H1 (cell line): ENCODE data around the gene LRRC37A3. TPM values are rescaled to one million over a fixed set of nuclear protein-coding genes. Genes with fewer than 3 reads are reported as not detected.
"Not testable (repeated sequence)": the region's sequence is repeated elsewhere in the genome, so short reads cannot be mapped to it uniquely, and the experiment has no call there.

Source experiments
- CTCF ChIA-PET: fragments of 300-600 bp; sonication (Branson Sonifier 250); formaldehyde crosslinking; loops from one replicate; lab custom pipeline; 2021; ENCODE audit not compliant: partially characterized antibody; lab: Charles Lee
- POLR2A ChIA-PET: fragments of 300-600 bp; sonication (Branson Sonifier 250); formaldehyde crosslinking; loops from one replicate; lab custom pipeline; 2021; ENCODE audit warnings: inconsistent platforms; ENCODE audit not compliant: partially characterized antibody; lab: Charles Lee
- DNase-seq, 2 experiments: peaks; one replicate each; pipeline versions ENCODE4 v3.0.0 to v3.0.0-alpha.2; 2010 to 2022; ENCODE audit warnings: low spot score in 2 of 2, low read depth in 1 of 2, mixed read lengths in 1 of 2
- FAIRE-seq: peaks from 2 replicates; lab custom pipeline; 2011; peaks lifted over from hg19 to GRCh38; lab: Jason Lieb, UNC
- H2AFZ ChIP-seq: 2 replicates; pipeline ENCODE4 v1.8.1; 2012; ENCODE audit warnings: low read length, inconsistent platforms
- H2AK5ac ChIP-seq: 2 replicates; pipeline ENCODE4 v1.6.1; 2013; ENCODE audit warnings: low read depth, low read length
- H2BK120ac ChIP-seq: replicated peaks from 2 replicates; pipeline ENCODE3; 2013; ENCODE audit warnings: low read depth, low read length, inconsistent platforms
- H2BK12ac ChIP-seq: 2 replicates; pipeline ENCODE4 v1.6.1; 2013; ENCODE audit warnings: low read depth, low read length
- H2BK15ac ChIP-seq: 2 replicates; pipeline ENCODE4 v1.6.1; 2013; ENCODE audit warnings: low read length
- H2BK20ac ChIP-seq: 2 replicates; pipeline ENCODE4 v1.6.1; 2013; ENCODE audit warnings: low read length
- H2BK5ac ChIP-seq: 2 replicates; pipeline ENCODE4 v1.6.1; 2013; ENCODE audit warnings: low read depth, low read length
- H3K14ac ChIP-seq: 2 replicates; pipeline ENCODE4 v1.6.1; 2013; ENCODE audit warnings: inconsistent platforms; ENCODE audit not compliant: insufficient read length
- H3K18ac ChIP-seq: 2 replicates; pipeline ENCODE4 v1.6.1; 2013; ENCODE audit warnings: low read length; ENCODE audit errors: extremely low read depth
- H3K23ac ChIP-seq: 2 replicates; pipeline ENCODE4 v1.6.1; 2013; ENCODE audit warnings: inconsistent platforms; ENCODE audit not compliant: insufficient read length
- H3K23me2 ChIP-seq: 2 replicates; pipeline ENCODE4 v1.6.1; 2013; ENCODE audit warnings: low read depth, low read length
- H3K27ac ChIP-seq: 2 replicates; pipeline ENCODE4 v1.6.1; 2011; ENCODE audit warnings: low read depth, low read length, inconsistent platforms
- H3K27me3 ChIP-seq, 4 experiments: replicated peaks in 1 of 4; 1 replicate in 1 of 4; 2 replicates in 3 of 4; pipeline versions ENCODE4 v1.6.1 to v1.8.1; 2011 to 2013; ENCODE audit warnings: low read length in 3 of 4, mild to moderate bottlenecking in 3 of 4, inconsistent platforms in 2 of 4, mixed read lengths in 2 of 4, moderate library complexity in 1 of 4; ENCODE audit not compliant: control insufficient read depth in 3 of 4, insufficient read depth in 3 of 4; ENCODE audit errors: extremely low read depth in 1 of 4
- H3K36me3 ChIP-seq, 4 experiments: 2 replicates each; pipeline versions ENCODE4 v1.6.1 to v1.8.1; 2011 to 2013; ENCODE audit warnings: mild to moderate bottlenecking in 4 of 4, low read length in 3 of 4, moderate library complexity in 2 of 4, control low read depth in 1 of 4, inconsistent platforms in 1 of 4; ENCODE audit not compliant: insufficient read depth in 4 of 4, control insufficient read depth in 2 of 4
- H3K4ac ChIP-seq: replicated peaks from 2 replicates; pipeline ENCODE3; 2013; ENCODE audit warnings: low read length, low read depth, mixed read lengths, inconsistent platforms; ENCODE audit not compliant: insufficient read length
- H3K4me1 ChIP-seq, 4 experiments: replicated peaks in 1 of 4; 1 replicate in 1 of 4; 2 replicates in 3 of 4; pipeline versions ENCODE4 v1.6.1 to v1.8.1; 2011 to 2013; ENCODE audit warnings: low read length in 3 of 4, inconsistent platforms in 2 of 4, mixed read lengths in 1 of 4; ENCODE audit not compliant: insufficient read depth in 4 of 4, control insufficient read depth in 3 of 4
- H3K4me2 ChIP-seq, 2 experiments: 2 replicates each; pipeline versions ENCODE4 v1.6.1 to v1.8.1; 2011 to 2013; ENCODE audit warnings: low read depth in 2 of 2, low read length in 2 of 2, control low read depth in 1 of 2, inconsistent platforms in 1 of 2, mild to moderate bottlenecking in 1 of 2; ENCODE audit not compliant: insufficient read depth in 1 of 2
- H3K4me3 ChIP-seq, 4 experiments: fragments of 200-600, 300-600 bp in 1 of 4; sonication (generic), shearing (Covaris generic), sonication (Bioruptor Twin) in 1 of 4; 2 replicates each; pipeline versions ENCODE4 v1.5.1 to v1.8.1; 2011 to 2016; ENCODE audit warnings: low read length in 4 of 4, low read depth in 3 of 4, control low read depth in 2 of 4, inconsistent platforms in 2 of 4, mild to moderate bottlenecking in 2 of 4, mixed read lengths in 1 of 4, moderate library complexity in 1 of 4; ENCODE audit not compliant: insufficient read depth in 2 of 4; ENCODE audit errors: extremely low read depth in 1 of 4
- H3K56ac ChIP-seq: replicated peaks from 2 replicates; pipeline ENCODE3; 2013; ENCODE audit warnings: low read depth, mild to moderate bottlenecking, mixed read lengths, low read length, inconsistent platforms; ENCODE audit not compliant: insufficient read length
- H3K79me1 ChIP-seq: 2 replicates; pipeline ENCODE4 v1.6.1; 2013; ENCODE audit warnings: low read depth, low read length, control low read depth
- H3K79me2 ChIP-seq, 2 experiments: 2 replicates each; pipeline versions ENCODE4 v1.6.1 to v1.8.1; 2012 to 2013; ENCODE audit warnings: low read length in 2 of 2, mild to moderate bottlenecking in 2 of 2, inconsistent platforms in 1 of 2; ENCODE audit not compliant: insufficient read depth in 2 of 2, control insufficient read depth in 1 of 2
- H3K9ac ChIP-seq, 4 experiments: replicated peaks in 1 of 4; 1 replicate in 1 of 4; 2 replicates in 3 of 4; pipeline versions ENCODE4 v1.6.1 to v1.8.1; 2011 to 2013; ENCODE audit warnings: low read depth in 3 of 4, low read length in 3 of 4, control low read depth in 2 of 4, mild to moderate bottlenecking in 2 of 4, moderate library complexity in 2 of 4, inconsistent platforms in 1 of 4; ENCODE audit errors: extremely low read depth in 1 of 4
- H3K9me3 ChIP-seq, 2 experiments: 2 replicates each; pipeline versions ENCODE4 v1.6.1 to v1.8.1; 2012 to 2013; ENCODE audit warnings: mild to moderate bottlenecking in 2 of 2, moderate library complexity in 2 of 2, control low read depth in 1 of 2, inconsistent platforms in 1 of 2, low read depth in 1 of 2, low read length in 1 of 2, mixed read lengths in 1 of 2; ENCODE audit not compliant: insufficient read depth in 2 of 2
- H4K20me1 ChIP-seq, 2 experiments: replicated peaks in 1 of 2; 2 replicates each; pipeline versions ENCODE3 to v1.8.1; 2011 to 2013; ENCODE audit warnings: inconsistent platforms in 2 of 2, low read length in 2 of 2, mild to moderate bottlenecking in 1 of 2; ENCODE audit not compliant: insufficient read depth in 2 of 2, control insufficient read depth in 1 of 2
- H4K5ac ChIP-seq: 2 replicates; pipeline ENCODE4 v1.6.1; 2013; ENCODE audit warnings: low read length, low read depth, mixed read lengths, inconsistent platforms; ENCODE audit not compliant: insufficient read length
- H4K8ac ChIP-seq: 2 replicates; pipeline ENCODE4 v1.8.0; 2013; ENCODE audit warnings: mild to moderate bottlenecking, moderate library complexity, low read length, inconsistent platforms; ENCODE audit not compliant: insufficient read depth; ENCODE audit errors: extremely low read depth
- H4K91ac ChIP-seq: replicated peaks from 2 replicates; pipeline ENCODE3; 2013; ENCODE audit warnings: low read length, mixed read lengths, inconsistent platforms; ENCODE audit not compliant: insufficient read length
- WGBS, 2 experiments: shearing (Covaris generic) in 1 of 2; methylation state at CpG; one replicate each; pipeline versions ENCODE4 v1.1.6 to v1.1.7; 2013 to 2015; ENCODE audit warnings: low lambda C conversion rate in 2 of 2, mixed read lengths in 2 of 2, inconsistent platforms in 1 of 2, low coverage in 1 of 2, missing lambda C conversion rate in 1 of 2; ENCODE audit not compliant: insufficient replicate concordance in 2 of 2, insufficient coverage in 1 of 2, insufficient read length in 1 of 2; ENCODE audit errors: extremely low coverage in 1 of 2, missing lambda C conversion rate in 1 of 2; 5-methylcytosine and 5-hydroxymethylcytosine counted together
- polyA plus RNA-seq, 7 experiments: library from polyadenylated mRNA; depleted of rRNA in 3 of 7; stranded (reverse) in 5 of 7; unstranded in 2 of 7; fragments of >200 nt in 5 of 7; fragments of 200-250 nt in 2 of 7; gene quantifications; 1 replicate in 5 of 7; 2 replicates in 1 of 7; 4 replicates in 1 of 7; pipeline versions ENCODE4 v1.2.1 to v1.2.3, GENCODE V29; 2011 to 2013; ENCODE audit warnings: missing spikeins in 2 of 7, mixed read lengths in 2 of 7
- total RNA-seq: library from RNA; stranded (reverse); fragmentation: NEBNext Ultra II Directional; extraction: Animal tissue kit (Norgen Biotek cat#: 25700); gene quantifications from 2 replicates; pipeline ENCODE4 v1.2.1, GENCODE V29; 2021

Gene LRRC37A3
- total and polyA plus RNA-seq, 2 of the 8 experiments (the other 6 are each of a cell fraction or from before 2014, with no cell fraction given) = 2.7 to 9.4 TPM

- H3K4me2 ChIP-seq, H3K27ac ChIP-seq, H3K23ac ChIP-seq, H2BK15ac ChIP-seq, CTCF ChIA-PET, H2BK120ac ChIP-seq, H3K27me3 ChIP-seq, H2BK12ac ChIP-seq, H3K9me3 ChIP-seq, H3K4me3 ChIP-seq, H2AK5ac ChIP-seq, H4K5ac ChIP-seq, H3K36me3 ChIP-seq, H2BK5ac ChIP-seq, H3K56ac ChIP-seq, H4K91ac ChIP-seq, H4K20me1 ChIP-seq, H3K4ac ChIP-seq, H3K4me1 ChIP-seq, H3K9ac ChIP-seq, H3K79me1 ChIP-seq, H3K79me2 ChIP-seq, H2BK20ac ChIP-seq, H2AFZ ChIP-seq, H4K8ac ChIP-seq, H3K23me2 ChIP-seq, H3K18ac ChIP-seq, POLR2A ChIA-PET, DNase-seq, FAIRE-seq: not testable (repeated sequence)
- WGBS, 2 experiments = 93% methylated on average over 4 of the region's 5 CpGs; no CpG with 5 or more reads in 1 of the 2 experiments
- H3K14ac ChIP-seq = peak overlapping the region; percentile 61
Observed at GRCh38 chr17:64829068-64829467, 90.2 kb downstream of the LRRC37A3 start.

- H3K79me2 ChIP-seq, H3K4ac ChIP-seq, H3K23ac ChIP-seq, H2BK120ac ChIP-seq, H4K5ac ChIP-seq, H3K9me3 ChIP-seq, H2BK20ac ChIP-seq, H3K23me2 ChIP-seq, H4K20me1 ChIP-seq, CTCF ChIA-PET, FAIRE-seq, H2AFZ ChIP-seq, H3K14ac ChIP-seq, H4K91ac ChIP-seq, H2BK12ac ChIP-seq, H3K4me1 ChIP-seq, H3K4me2 ChIP-seq, H3K79me1 ChIP-seq, H3K27me3 ChIP-seq, H3K4me3 ChIP-seq, H3K9ac ChIP-seq, H3K56ac ChIP-seq, H4K8ac ChIP-seq, DNase-seq, H3K18ac ChIP-seq, H2BK15ac ChIP-seq, H3K36me3 ChIP-seq, H2AK5ac ChIP-seq, H2BK5ac ChIP-seq, H3K27ac ChIP-seq, POLR2A ChIA-PET: not testable (repeated sequence)
- 84% methylated on average over 5 of the region's 5 CpGs; no CpG with 5 or more reads in 1 of the 2 experiments for whole genome bisulfite sequencing, 2 experiments
Observed at GRCh38 chr17:64818904-64819303, 100.4 kb downstream of the LRRC37A3 start.
